Measurements from ENCODE around the gene YKT6. TPM values are rescaled to one million over a fixed set of nuclear protein-coding genes. Genes with fewer than 3 reads are reported as not detected.

The YKT6 gene
- total RNA-seq, 4 donors from 2014 or later = 46.6 to 80.1 (median 68.0) TPM

- 51 to 65% methylated on average over 2 to 3 of the region's 3 CpGs for WGBS, 2 donors (ENCODE audit: low coverage in 1 of 2)
- H3K4me1 ChIP-seq = no peaks in the 10 kb centered on the region
- in situ Hi-C loops (cut with MboI; ENCODE audit: low pct_ligation_motif_present in 1 of 4, low pct_unique_long_range_greater_than_20kb in 1 of 4, low sequenced_read_pairs in 3 of 4) (no loop called here), intact Hi-C loops (cut with DNase I; ENCODE audit: low total_unique reads) (no loop called here)
- TF ChIP-seq POLR2AphosphoS5 (IDR thresholded peaks at IDR 0.05) = no peak
- TF ChIP-seq CTCF (IDR thresholded peaks at IDR 0.05) = no peak
- no peak for TF ChIP-seq POLR2A (IDR thresholded peaks at IDR 0.05)
- no peak for TF ChIP-seq EP300 (IDR thresholded peaks at IDR 0.05; ENCODE audit: low read depth)
- no peak overlapping the region for H3K27ac ChIP-seq
- DNase-seq = no peak
- no peaks in the 10 kb centered on the region for H3K36me3 ChIP-seq
- no peak overlapping the region for H3K4me3 ChIP-seq
- H3K9me3 ChIP-seq = peaks cover 0 to 3% of the 10 kb centered on the region in 2 donors
- peaks cover 6% of the 10 kb centered on the region for H3K27me3 ChIP-seq
Measured at GRCh38 chr7:44180631-44181030, 20.1 kb upstream of the YKT6 start.

- H3K9me3 ChIP-seq = peaks cover 0 to 3% of the 10 kb centered on the region in 2 donors
- TF ChIP-seq EP300 (IDR thresholded peaks at IDR 0.05; ENCODE audit: low read depth) = no peak
- peaks cover 6% of the 10 kb centered on the region for H3K27me3 ChIP-seq
- H3K4me1 ChIP-seq = no peaks in the 10 kb centered on the region
- no peak overlapping the region for H3K27ac ChIP-seq
- no peaks in the 10 kb centered on the region for H3K36me3 ChIP-seq
- no peak for DNase-seq
- WGBS, 2 donors (ENCODE audit: low coverage in 1 of 2) = 40 to 89% methylated on average over 1 to 5 of the region's 5 CpGs
- H3K4me3 ChIP-seq = no peak overlapping the region
- intact Hi-C loops (cut with DNase I; ENCODE audit: low total_unique reads) (no loop called here), in situ Hi-C loops (cut with MboI; ENCODE audit: low pct_ligation_motif_present in 1 of 4, low pct_unique_long_range_greater_than_20kb in 1 of 4, low sequenced_read_pairs in 3 of 4) (no loop called here)
Measured at GRCh38 chr7:44182827-44183226, 18.0 kb upstream of the YKT6 start.

- TF ChIP-seq POLR2AphosphoS5 (IDR thresholded peaks at IDR 0.05) (no peak), POLR2A (IDR thresholded peaks at IDR 0.05) (no peak), CTCF (IDR thresholded peaks at IDR 0.05) (no peak), EP300 (IDR thresholded peaks at IDR 0.05; ENCODE audit: low read depth) (no peak)
- in situ Hi-C loops (cut with MboI; ENCODE audit: low pct_ligation_motif_present in 1 of 4, low pct_unique_long_range_greater_than_20kb in 1 of 4, low sequenced_read_pairs in 3 of 4) = no loop called here
- no peak overlapping the region for H3K27ac ChIP-seq
- WGBS, 2 donors (ENCODE audit: low coverage in 1 of 2) = 53% methylated on average over 2 of the region's 2 CpGs; no CpG with 5 or more reads in 1 of the 2 donors
- H3K4me3 ChIP-seq = no peak overlapping the region
- intact Hi-C loops (cut with DNase I; ENCODE audit: low total_unique reads) = no loop called here
- H3K9me3 ChIP-seq = peaks cover 0 to 3% of the 10 kb centered on the region in 2 donors
- DNase-seq = no peak
- peaks cover 6% of the 10 kb centered on the region for H3K27me3 ChIP-seq
- H3K36me3 ChIP-seq = no peaks in the 10 kb centered on the region
- H3K4me1 ChIP-seq = no peaks in the 10 kb centered on the region
Measured at GRCh38 chr7:44183386-44183785, 17.4 kb upstream of the YKT6 start.

GRCh38 chr7:44184206-44184872, 16.4 kb upstream of the YKT6 start:
- whole genome bisulfite sequencing, 2 donors (ENCODE audit: low coverage in 1 of 2) = 70% methylated on average over 9 to 15 of the region's 16 CpGs
- Histone ChIP-seq H3K27ac (no peak overlapping the region), H3K4me3 (no peak overlapping the region), H3K36me3 (no peaks in the 10 kb centered on the region), H3K4me1 (no peaks in the 10 kb centered on the region), H3K27me3 (peaks cover 6% of the 10 kb centered on the region), H3K9me3 (peaks cover 0 to 3% of the 10 kb centered on the region in 2 donors)
- intact Hi-C loops (cut with DNase I; ENCODE audit: low total_unique reads) (no loop called here), in situ Hi-C loops (cut with MboI; ENCODE audit: low pct_ligation_motif_present in 1 of 4, low pct_unique_long_range_greater_than_20kb in 1 of 4, low sequenced_read_pairs in 3 of 4) (no loop called here)
- no peak for DNase-seq
- TF ChIP-seq POLR2AphosphoS5 (IDR thresholded peaks at IDR 0.05) (no peak), POLR2A (IDR thresholded peaks at IDR 0.05) (no peak), EP300 (IDR thresholded peaks at IDR 0.05; ENCODE audit: low read depth) (no peak), CTCF (IDR thresholded peaks at IDR 0.05) (no peak)

All from transverse colon (tissue), 4 donors.